ENCODE measurements around the gene CCBE1. TPM values are rescaled to one million over a fixed set of nuclear protein-coding genes. Genes with fewer than 3 reads are reported as not detected.

CCBE1 gene
- total RNA-seq, 1 experiment from 2014 or later, result 28.9 TPM

DNA sequence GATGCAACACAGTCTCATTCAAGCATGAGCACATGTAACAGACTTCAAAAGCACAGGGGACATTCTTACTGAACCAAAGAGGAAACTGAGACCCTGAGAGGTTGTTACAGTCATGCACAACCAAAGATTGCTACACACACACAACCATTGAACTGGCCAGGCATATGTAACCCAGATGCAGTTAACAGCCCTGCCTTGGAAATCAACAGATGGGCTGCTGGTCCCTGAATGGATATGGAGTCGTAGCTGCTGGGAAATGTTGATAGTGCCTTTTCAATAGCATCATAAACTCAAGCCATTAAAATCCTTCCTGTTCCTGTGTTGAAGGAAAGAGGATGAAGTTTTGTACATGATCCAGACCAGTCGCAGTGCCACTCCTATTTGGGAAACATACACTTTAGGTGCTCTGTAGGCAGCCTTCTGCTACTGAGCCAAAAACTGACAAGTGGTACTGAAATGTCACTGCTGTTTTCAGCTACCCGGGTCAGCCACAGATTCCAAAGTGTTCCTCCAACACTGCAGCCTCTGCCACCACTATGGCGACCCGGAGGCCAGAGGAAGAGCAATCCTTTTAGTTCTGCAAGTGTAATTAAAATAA lies 143.9 kb downstream of the CCBE1 start:
- no peak for DNase-seq (ENCODE audit: unreplicated experiment)
- TF ChIP-seq, protein P1, sequence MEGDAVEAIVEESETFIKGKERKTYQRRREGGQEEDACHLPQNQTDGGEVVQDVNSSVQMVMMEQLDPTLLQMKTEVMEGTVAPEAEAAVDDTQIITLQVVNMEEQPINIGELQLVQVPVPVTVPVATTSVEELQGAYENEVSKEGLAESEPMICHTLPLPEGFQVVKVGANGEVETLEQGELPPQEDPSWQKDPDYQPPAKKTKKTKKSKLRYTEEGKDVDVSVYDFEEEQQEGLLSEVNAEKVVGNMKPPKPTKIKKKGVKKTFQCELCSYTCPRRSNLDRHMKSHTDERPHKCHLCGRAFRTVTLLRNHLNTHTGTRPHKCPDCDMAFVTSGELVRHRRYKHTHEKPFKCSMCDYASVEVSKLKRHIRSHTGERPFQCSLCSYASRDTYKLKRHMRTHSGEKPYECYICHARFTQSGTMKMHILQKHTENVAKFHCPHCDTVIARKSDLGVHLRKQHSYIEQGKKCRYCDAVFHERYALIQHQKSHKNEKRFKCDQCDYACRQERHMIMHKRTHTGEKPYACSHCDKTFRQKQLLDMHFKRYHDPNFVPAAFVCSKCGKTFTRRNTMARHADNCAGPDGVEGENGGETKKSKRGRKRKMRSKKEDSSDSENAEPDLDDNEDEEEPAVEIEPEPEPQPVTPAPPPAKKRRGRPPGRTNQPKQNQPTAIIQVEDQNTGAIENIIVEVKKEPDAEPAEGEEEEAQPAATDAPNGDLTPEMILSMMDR (IDR thresholded peaks at IDR 0.05; ENCODE audit: unreplicated experiment), result no peak
- POLR2A ChIA-PET, result no interaction called here
- CTCF ChIA-PET, result interaction anchor here (0.8 kb wide), 1 partner anchor 128 kb away, joined by 4 read pairs; no protein-coding TSS in a partner anchor
- Mint-ChIP-seq H3K4me3 (ENCODE audit: unreplicated experiment) (no peak overlapping the region), H3K27ac (ENCODE audit: low read depth, unreplicated experiment) (no peak overlapping the region), H3K36me3 (ENCODE audit: insufficient read depth, unreplicated experiment) (no peaks in the 10 kb centered on the region), H3K4me1 (ENCODE audit: insufficient read depth, unreplicated experiment) (peaks cover 8% of the 10 kb centered on the region), H3K27me3 (ENCODE audit: insufficient read depth, unreplicated experiment) (no peaks in the 10 kb centered on the region), H3K9me3 (ENCODE audit: unreplicated experiment) (peaks cover 6% of the 10 kb centered on the region)
- no TSS peak for BruUV-seq (replicated peaks)
- intact Hi-C loops (cut with micrococcal nuclease), result no loop called here

DNA sequence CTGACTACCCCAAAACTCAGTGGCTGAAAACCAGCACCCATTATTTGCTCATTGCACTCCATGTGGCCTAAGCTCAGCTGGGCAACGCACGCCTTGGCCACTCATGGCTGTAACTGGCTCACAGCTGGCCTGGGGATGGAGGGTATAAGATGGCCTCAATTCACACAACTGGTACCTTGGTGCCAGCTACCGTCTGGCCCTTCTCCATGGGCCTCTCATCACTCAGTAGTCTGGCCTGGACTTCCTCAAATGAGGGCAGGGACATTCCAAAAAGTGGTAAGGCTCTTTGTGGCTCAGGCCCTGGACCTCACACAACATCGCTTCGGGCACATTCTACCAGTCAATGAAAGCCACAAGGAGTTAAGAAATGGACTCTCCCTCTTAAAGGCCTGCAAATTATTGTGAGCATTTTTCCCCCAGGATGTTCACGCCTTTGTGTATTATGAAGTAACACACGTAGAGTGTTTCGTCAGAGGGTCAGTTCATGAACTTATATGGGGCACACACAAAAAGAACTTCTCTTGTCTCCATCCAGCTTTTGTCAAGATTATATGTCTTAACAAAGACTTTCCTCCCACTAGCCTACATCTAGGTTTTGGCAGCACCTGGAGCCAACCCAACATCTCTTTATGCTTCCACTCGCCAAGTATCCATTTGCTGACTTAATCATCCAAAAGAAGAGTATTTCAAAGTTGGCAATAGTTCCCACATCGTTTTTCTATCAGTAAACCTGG lies 145.2 kb downstream of the CCBE1 start:
- DNase-seq (ENCODE audit: unreplicated experiment), result peak; percentile 60
- CTCF ChIA-PET, result interaction anchor here (0.6 to 1.6 kb wide), 3 partner anchors 10 to 272 kb away, joined by 3 to 4 read pairs (median 3); no protein-coding TSS in a partner anchor
- Mint-ChIP-seq H3K36me3 (ENCODE audit: insufficient read depth, unreplicated experiment) (no peaks in the 10 kb centered on the region), H3K9me3 (ENCODE audit: unreplicated experiment) (no peaks in the 10 kb centered on the region), H3K27me3 (ENCODE audit: insufficient read depth, unreplicated experiment) (no peaks in the 10 kb centered on the region), H3K4me1 (ENCODE audit: insufficient read depth, unreplicated experiment) (peaks cover 17% of the 10 kb centered on the region), H3K27ac (ENCODE audit: low read depth, unreplicated experiment) (peak overlapping the region; percentile 22), H3K4me3 (ENCODE audit: unreplicated experiment) (no peak overlapping the region)
- TF ChIP-seq, protein P1 (IDR thresholded peaks at IDR 0.05; ENCODE audit: unreplicated experiment), result no peak
- POLR2A ChIA-PET, result interaction anchor here (0.7 kb wide), 1 partner anchor 401 kb away, joined by 3 read pairs; no protein-coding TSS in a partner anchor
- intact Hi-C loops (cut with micrococcal nuclease), result no loop called here
- BruUV-seq (replicated peaks), result no TSS peak

DNA sequence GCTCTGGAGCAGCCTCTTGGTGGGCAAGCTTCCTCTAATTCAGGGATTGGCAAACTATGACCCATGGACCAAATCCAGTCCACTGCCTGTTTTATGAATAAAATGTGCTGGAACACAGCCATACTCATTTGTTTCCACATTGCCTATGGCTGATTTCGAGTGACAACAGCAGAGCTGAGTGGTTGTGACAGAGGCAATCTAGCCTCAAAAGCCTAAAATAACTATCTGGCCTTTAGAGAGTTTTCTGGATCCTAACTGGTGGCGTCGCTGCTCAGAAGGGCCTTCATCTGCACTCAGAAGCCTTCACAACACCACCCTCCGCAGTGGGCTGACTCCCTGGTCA lies 147.1 kb downstream of the CCBE1 start:
- H3K27ac Mint-ChIP-seq (ENCODE audit: low read depth, unreplicated experiment), result no peak overlapping the region
- peak; percentile 27 for DNase-seq (ENCODE audit: unreplicated experiment)
- H3K9me3 Mint-ChIP-seq (ENCODE audit: unreplicated experiment), result no peaks in the 10 kb centered on the region
- TF ChIP-seq, protein P1 (IDR thresholded peaks at IDR 0.05; ENCODE audit: unreplicated experiment), result no peak
- BruUV-seq (replicated peaks), result no TSS peak
- H3K4me1 Mint-ChIP-seq (ENCODE audit: insufficient read depth, unreplicated experiment), result peaks cover 9% of the 10 kb centered on the region
- H3K27me3 Mint-ChIP-seq (ENCODE audit: insufficient read depth, unreplicated experiment), result no peaks in the 10 kb centered on the region
- no peaks in the 10 kb centered on the region for H3K36me3 Mint-ChIP-seq (ENCODE audit: insufficient read depth, unreplicated experiment)
- ChIA-PET POLR2A (interaction anchor here (0.6 to 1.1 kb wide), 2 partner anchors 12 to 35 kb away, joined by 3 read pairs; no protein-coding TSS in a partner anchor), CTCF (interaction anchor here (0.6 to 0.9 kb wide), 3 partner anchors 219 to 918 kb away, joined by 3 read pairs; no protein-coding TSS in a partner anchor)
- intact Hi-C loops (cut with micrococcal nuclease), result no loop called here
- H3K4me3 Mint-ChIP-seq (ENCODE audit: unreplicated experiment), result no peak overlapping the region

DNA sequence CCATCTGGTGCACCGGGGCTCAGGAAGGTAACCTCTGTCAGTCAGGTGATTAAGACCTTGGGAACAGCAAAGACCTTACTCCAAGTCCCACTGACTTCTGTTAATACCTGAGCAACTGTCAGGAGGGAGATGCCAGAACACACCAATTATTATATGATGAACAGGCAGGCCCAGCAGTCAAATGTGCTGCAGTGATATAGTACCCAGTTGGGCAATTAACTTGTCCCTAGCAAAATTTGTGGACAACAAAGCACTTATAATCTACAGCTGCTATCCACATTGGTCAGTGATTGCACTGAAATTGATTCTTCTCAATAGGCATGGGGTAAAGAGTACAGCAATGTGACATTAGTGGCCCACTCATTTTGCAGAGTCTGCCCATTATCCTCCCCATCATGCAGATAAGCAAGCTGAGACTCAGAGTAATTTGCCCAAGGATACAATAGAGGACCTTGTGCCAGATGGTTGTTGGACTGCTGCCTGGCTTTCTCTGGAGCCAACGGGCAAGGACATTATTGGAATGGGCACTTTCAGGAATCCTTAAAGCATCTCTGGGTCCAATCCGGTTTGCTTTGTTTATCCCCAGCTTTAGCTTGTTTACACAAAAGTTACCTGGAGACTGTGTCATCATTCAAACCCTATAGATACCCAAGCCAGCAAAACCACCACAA lies 147.6 kb downstream of the CCBE1 start:
- Mint-ChIP-seq H3K4me3 (ENCODE audit: unreplicated experiment) (no peak overlapping the region), H3K27me3 (ENCODE audit: insufficient read depth, unreplicated experiment) (no peaks in the 10 kb centered on the region), H3K36me3 (ENCODE audit: insufficient read depth, unreplicated experiment) (no peaks in the 10 kb centered on the region), H3K27ac (ENCODE audit: low read depth, unreplicated experiment) (no peak overlapping the region), H3K9me3 (ENCODE audit: unreplicated experiment) (no peaks in the 10 kb centered on the region), H3K4me1 (ENCODE audit: insufficient read depth, unreplicated experiment) (peaks cover 9% of the 10 kb centered on the region)
- intact Hi-C loops (cut with micrococcal nuclease), result no loop called here
- TF ChIP-seq, protein P1 (IDR thresholded peaks at IDR 0.05; ENCODE audit: unreplicated experiment), result no peak
- peak; percentile 41 for DNase-seq (ENCODE audit: unreplicated experiment)
- POLR2A ChIA-PET, result interaction anchor here (1.1 kb wide), 1 partner anchor 12 kb away, joined by 3 read pairs; no protein-coding TSS in a partner anchor
- CTCF ChIA-PET, result interaction anchor here (0.9 kb wide), 1 partner anchor 274 kb away, joined by 3 read pairs; no protein-coding TSS in a partner anchor
- BruUV-seq (replicated peaks), result no TSS peak
